ENCODE results near the gene FSTL4. TPM values are rescaled to one million over a fixed set of nuclear protein-coding genes. Genes with fewer than 3 reads are reported as not detected.

Gene FSTL4
- total RNA-seq, 1 experiment from 2014 or later = not detected

DNA sequence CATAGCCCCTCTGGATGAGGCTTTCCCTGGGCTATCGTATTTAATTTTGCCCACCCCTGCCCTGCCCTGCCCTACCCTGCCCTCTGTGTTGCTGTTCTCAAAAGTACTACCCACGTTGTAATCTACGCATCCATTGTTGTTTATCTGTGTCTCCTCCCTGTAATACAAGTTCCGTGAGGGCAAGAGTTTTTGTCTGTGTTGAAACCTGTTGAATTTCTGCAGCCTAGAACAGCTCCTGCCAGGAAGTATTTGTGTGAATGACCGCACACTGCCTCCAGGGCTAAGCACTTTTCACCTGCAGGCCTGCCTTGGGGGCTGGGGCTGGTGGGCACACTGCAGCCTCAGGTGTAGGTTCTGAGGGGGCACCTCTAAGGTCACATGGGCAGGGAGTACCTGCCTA, 315.7 kb downstream of the FSTL4 start:
- BruUV-seq (replicated peaks) = no TSS peak
- no peaks in the 10 kb centered on the region for H3K36me3 Mint-ChIP-seq (ENCODE audit: insufficient read depth, unreplicated experiment)
- no peak overlapping the region for H3K27ac Mint-ChIP-seq (ENCODE audit: unreplicated experiment)
- H3K27me3 Mint-ChIP-seq (ENCODE audit: unreplicated experiment) = peaks cover 14% of the 10 kb centered on the region
- no peaks in the 10 kb centered on the region for H3K4me1 Mint-ChIP-seq (ENCODE audit: low read depth, unreplicated experiment)
- CTCF ChIA-PET = no interaction called here
- intact Hi-C loops (cut with micrococcal nuclease; ENCODE audit: unreplicated experiment) = no loop called here
- no peak overlapping the region for H3K4me3 Mint-ChIP-seq (ENCODE audit: low read depth, unreplicated experiment)
- TF ChIP-seq, protein P1, sequence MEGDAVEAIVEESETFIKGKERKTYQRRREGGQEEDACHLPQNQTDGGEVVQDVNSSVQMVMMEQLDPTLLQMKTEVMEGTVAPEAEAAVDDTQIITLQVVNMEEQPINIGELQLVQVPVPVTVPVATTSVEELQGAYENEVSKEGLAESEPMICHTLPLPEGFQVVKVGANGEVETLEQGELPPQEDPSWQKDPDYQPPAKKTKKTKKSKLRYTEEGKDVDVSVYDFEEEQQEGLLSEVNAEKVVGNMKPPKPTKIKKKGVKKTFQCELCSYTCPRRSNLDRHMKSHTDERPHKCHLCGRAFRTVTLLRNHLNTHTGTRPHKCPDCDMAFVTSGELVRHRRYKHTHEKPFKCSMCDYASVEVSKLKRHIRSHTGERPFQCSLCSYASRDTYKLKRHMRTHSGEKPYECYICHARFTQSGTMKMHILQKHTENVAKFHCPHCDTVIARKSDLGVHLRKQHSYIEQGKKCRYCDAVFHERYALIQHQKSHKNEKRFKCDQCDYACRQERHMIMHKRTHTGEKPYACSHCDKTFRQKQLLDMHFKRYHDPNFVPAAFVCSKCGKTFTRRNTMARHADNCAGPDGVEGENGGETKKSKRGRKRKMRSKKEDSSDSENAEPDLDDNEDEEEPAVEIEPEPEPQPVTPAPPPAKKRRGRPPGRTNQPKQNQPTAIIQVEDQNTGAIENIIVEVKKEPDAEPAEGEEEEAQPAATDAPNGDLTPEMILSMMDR (IDR thresholded peaks at IDR 0.05; ENCODE audit: unreplicated experiment) = no peak
- DNase-seq = no peak
- H3K9me3 Mint-ChIP-seq (ENCODE audit: low read depth, unreplicated experiment) = no peaks in the 10 kb centered on the region

DNA sequence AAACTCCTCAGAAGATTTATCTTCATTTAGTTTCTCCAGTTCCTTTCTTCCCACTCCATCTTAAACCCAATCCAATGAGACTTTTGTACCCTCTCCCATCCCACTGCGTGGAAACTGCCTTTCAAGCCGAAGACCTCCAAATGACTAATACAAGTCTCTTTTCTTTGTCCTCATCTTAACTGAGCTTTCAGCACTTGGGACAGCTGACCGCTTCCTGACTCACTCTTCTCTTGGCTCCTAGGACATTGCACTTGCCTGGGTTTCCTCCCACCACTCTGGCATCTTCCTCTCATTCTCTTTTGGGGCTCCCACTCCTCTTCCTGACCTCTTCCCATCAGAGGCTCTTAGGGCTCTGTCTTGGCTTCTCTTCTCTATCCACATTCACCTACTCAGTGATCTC, 316.8 kb downstream of the FSTL4 start:
- intact Hi-C loops (cut with micrococcal nuclease; ENCODE audit: unreplicated experiment) = no loop called here
- BruUV-seq (replicated peaks) = no TSS peak
- peaks cover 3% of the 10 kb centered on the region for H3K27me3 Mint-ChIP-seq (ENCODE audit: unreplicated experiment)
- no peak overlapping the region for H3K4me3 Mint-ChIP-seq (ENCODE audit: low read depth, unreplicated experiment)
- H3K27ac Mint-ChIP-seq (ENCODE audit: unreplicated experiment) = no peak overlapping the region
- DNase-seq = no peak
- H3K36me3 Mint-ChIP-seq (ENCODE audit: insufficient read depth, unreplicated experiment) = no peaks in the 10 kb centered on the region
- CTCF ChIA-PET = no interaction called here
- TF ChIP-seq, protein P1 (IDR thresholded peaks at IDR 0.05; ENCODE audit: unreplicated experiment) = no peak
- no peaks in the 10 kb centered on the region for H3K9me3 Mint-ChIP-seq (ENCODE audit: low read depth, unreplicated experiment)
- H3K4me1 Mint-ChIP-seq (ENCODE audit: low read depth, unreplicated experiment) = no peaks in the 10 kb centered on the region

DNA sequence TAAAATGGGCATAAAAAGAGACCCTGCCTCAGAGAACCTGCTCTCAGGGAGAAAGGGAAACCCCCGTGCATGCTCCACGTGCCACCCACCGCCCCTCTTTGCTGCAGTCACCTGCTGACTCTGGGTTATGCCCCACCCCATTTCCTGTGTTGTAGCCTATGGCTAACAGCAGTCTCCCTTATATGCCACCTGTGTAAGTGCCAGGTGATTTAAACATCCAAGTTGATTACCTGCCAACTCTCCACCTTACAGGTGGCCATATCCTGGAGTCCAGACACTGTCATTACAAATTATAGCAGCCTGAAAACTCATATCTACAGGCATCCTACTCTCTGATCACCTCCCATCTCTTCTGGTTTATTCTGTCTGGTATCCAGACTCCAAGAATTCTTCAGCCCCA, 318.0 kb downstream of the FSTL4 start:
- H3K4me3 Mint-ChIP-seq (ENCODE audit: low read depth, unreplicated experiment) = no peak overlapping the region
- CTCF ChIA-PET = no interaction called here
- no peaks in the 10 kb centered on the region for H3K9me3 Mint-ChIP-seq (ENCODE audit: low read depth, unreplicated experiment)
- no peak for DNase-seq
- no peaks in the 10 kb centered on the region for H3K4me1 Mint-ChIP-seq (ENCODE audit: low read depth, unreplicated experiment)
- BruUV-seq (replicated peaks) = no TSS peak
- no peak overlapping the region for H3K27ac Mint-ChIP-seq (ENCODE audit: unreplicated experiment)
- intact Hi-C loops (cut with micrococcal nuclease; ENCODE audit: unreplicated experiment) = no loop called here
- TF ChIP-seq, protein P1 (IDR thresholded peaks at IDR 0.05; ENCODE audit: unreplicated experiment) = no peak
- H3K27me3 Mint-ChIP-seq (ENCODE audit: unreplicated experiment) = peaks cover 6% of the 10 kb centered on the region
- no peaks in the 10 kb centered on the region for H3K36me3 Mint-ChIP-seq (ENCODE audit: insufficient read depth, unreplicated experiment)

DNA sequence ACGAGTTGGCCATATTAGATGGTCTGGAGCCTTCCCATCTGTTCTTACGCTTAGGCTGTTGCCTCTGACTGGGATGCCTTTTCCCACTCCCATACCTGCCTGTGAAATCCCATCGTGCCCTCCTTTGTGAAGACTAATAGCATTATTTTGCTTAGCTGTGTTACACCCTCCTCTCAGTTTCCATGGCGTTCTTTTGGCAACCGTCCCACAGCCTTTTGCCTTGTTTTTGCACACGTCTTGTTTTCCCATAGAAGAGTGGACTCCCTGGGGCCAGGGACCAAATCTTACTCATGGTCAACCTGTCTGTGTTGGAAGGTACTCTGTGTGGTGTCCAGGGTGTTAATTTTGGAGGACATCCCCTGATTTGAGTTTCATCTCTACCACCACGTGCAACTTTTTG, 318.4 kb downstream of the FSTL4 start:
- Mint-ChIP-seq H3K4me3 (ENCODE audit: low read depth, unreplicated experiment) (no peak overlapping the region), H3K36me3 (ENCODE audit: insufficient read depth, unreplicated experiment) (no peaks in the 10 kb centered on the region), H3K4me1 (ENCODE audit: low read depth, unreplicated experiment) (no peaks in the 10 kb centered on the region), H3K27me3 (ENCODE audit: unreplicated experiment) (peaks cover 11% of the 10 kb centered on the region), H3K27ac (ENCODE audit: unreplicated experiment) (no peak overlapping the region), H3K9me3 (ENCODE audit: low read depth, unreplicated experiment) (no peaks in the 10 kb centered on the region)
- CTCF ChIA-PET = no interaction called here
- DNase-seq = no peak
- TF ChIP-seq, protein P1 (IDR thresholded peaks at IDR 0.05; ENCODE audit: unreplicated experiment) = no peak
- BruUV-seq (replicated peaks) = no TSS peak
- intact Hi-C loops (cut with micrococcal nuclease; ENCODE audit: unreplicated experiment) = no loop called here
